Measurements from ENCODE around the gene CFAP65. TPM values are rescaled to one million over a fixed set of nuclear protein-coding genes. Genes with fewer than 3 reads are reported as not detected.

The CFAP65 gene
- total RNA-seq, 2 experiments from 2014 or later, result not detected

- no peaks in the 10 kb centered on the region for H3K9me3 ChIP-seq (ENCODE audit: control insufficient read depth in 1 of 2, insufficient read depth in 1 of 2, low read length in 2 of 2)
- H3K4me3 Mint-ChIP-seq, result no peak overlapping the region
- CTCF ChIA-PET, result no interaction called here
- no peak overlapping the region for H3K27ac Mint-ChIP-seq
- H3K27me3 ChIP-seq (ENCODE audit: control insufficient read depth in 1 of 2, insufficient read depth in 2 of 2, low read length in 2 of 2), result peaks cover 3 to 6% of the 10 kb centered on the region in 2 experiments
- no peak for DNase-seq
- no peak overlapping the region for H3K27ac ChIP-seq (ENCODE audit: low read depth in 1 of 2, low read length in 2 of 2)
- no peaks in the 10 kb centered on the region for H3K36me3 ChIP-seq (ENCODE audit: insufficient read depth, low read length)
- H3K4me1 Mint-ChIP-seq (ENCODE audit: low read depth), result no peaks in the 10 kb centered on the region
- H3K36me3 Mint-ChIP-seq (ENCODE audit: low read depth), result no peaks in the 10 kb centered on the region
- intact Hi-C loops (cut with DNase I, micrococcal nuclease), result no loop called here
- POLR2A ChIA-PET, result no interaction called here
- H3K9me3 Mint-ChIP-seq, result no peaks in the 10 kb centered on the region
- H3K27me3 Mint-ChIP-seq, result peaks cover 23% of the 10 kb centered on the region
- no peak overlapping the region for H3K4me3 ChIP-seq (ENCODE audit: low read length)
- no peak for TF ChIP-seq CTCF (IDR thresholded peaks at IDR 0.05)
- no peak for ATAC-seq (ENCODE audit: poor library complexity)
- H3K4me1 ChIP-seq (ENCODE audit: insufficient read depth, low read length), result no peaks in the 10 kb centered on the region
Measured at GRCh38 chr2:219026946-219027345, 14.4 kb downstream of the CFAP65 start.

GRCh38 chr2:219025637-219026585 lies 15.4 kb downstream of the CFAP65 start:
- DNase-seq (no peak), ATAC-seq (ENCODE audit: poor library complexity) (no peak)
- CTCF ChIA-PET, result interaction anchor here (1.5 kb wide), 1 partner anchor 30 kb away, joined by 4 read pairs; no protein-coding TSS in a partner anchor
- Mint-ChIP-seq H3K36me3 (ENCODE audit: low read depth) (no peaks in the 10 kb centered on the region), H3K27me3 (peaks cover 23% of the 10 kb centered on the region), H3K27ac (no peak overlapping the region), H3K4me1 (ENCODE audit: low read depth) (no peaks in the 10 kb centered on the region), H3K4me3 (no peak overlapping the region), H3K9me3 (no peaks in the 10 kb centered on the region)
- no peak overlapping the region for H3K4me3 ChIP-seq (ENCODE audit: low read length)
- H3K36me3 ChIP-seq (ENCODE audit: insufficient read depth, low read length), result no peaks in the 10 kb centered on the region
- no peaks in the 10 kb centered on the region for H3K4me1 ChIP-seq (ENCODE audit: insufficient read depth, low read length)
- peaks cover 0 to 3% of the 10 kb centered on the region in 2 experiments for H3K27me3 ChIP-seq (ENCODE audit: control insufficient read depth in 1 of 2, insufficient read depth in 2 of 2, low read length in 2 of 2)
- no peak for TF ChIP-seq CTCF (IDR thresholded peaks at IDR 0.05)
- intact Hi-C loops (cut with DNase I, micrococcal nuclease), result no loop called here
- POLR2A ChIA-PET, result no interaction called here
- H3K27ac ChIP-seq (ENCODE audit: low read depth in 1 of 2, low read length in 2 of 2), result no peak overlapping the region
- H3K9me3 ChIP-seq (ENCODE audit: control insufficient read depth in 1 of 2, insufficient read depth in 1 of 2, low read length in 2 of 2), result no peaks in the 10 kb centered on the region

GRCh38 chr2:219024059-219024458 lies 17.3 kb downstream of the CFAP65 start:
- Histone ChIP-seq H3K27me3 (ENCODE audit: control insufficient read depth in 1 of 2, insufficient read depth in 2 of 2, low read length in 2 of 2) (no peaks in the 10 kb centered on the region), H3K9me3 (ENCODE audit: control insufficient read depth in 1 of 2, insufficient read depth in 1 of 2, low read length in 2 of 2) (no peaks in the 10 kb centered on the region), H3K4me1 (ENCODE audit: insufficient read depth, low read length) (no peaks in the 10 kb centered on the region), H3K4me3 (ENCODE audit: low read length) (no peak overlapping the region), H3K27ac (ENCODE audit: low read depth in 1 of 2, low read length in 2 of 2) (no peak overlapping the region), H3K36me3 (ENCODE audit: insufficient read depth, low read length) (no peaks in the 10 kb centered on the region)
- ChIA-PET CTCF (interaction anchor here (1.5 kb wide), 1 partner anchor 28 kb away, joined by 4 read pairs; no protein-coding TSS in a partner anchor), POLR2A (no interaction called here)
- ATAC-seq (ENCODE audit: poor library complexity) (no peak), DNase-seq (no peak)
- no peaks in the 10 kb centered on the region for H3K4me1 Mint-ChIP-seq (ENCODE audit: low read depth)
- H3K27ac Mint-ChIP-seq, result no peak overlapping the region
- H3K9me3 Mint-ChIP-seq, result no peaks in the 10 kb centered on the region
- H3K27me3 Mint-ChIP-seq, result peaks cover 16% of the 10 kb centered on the region
- intact Hi-C loops (cut with DNase I, micrococcal nuclease), result no loop called here
- H3K36me3 Mint-ChIP-seq (ENCODE audit: low read depth), result no peaks in the 10 kb centered on the region
- no peak overlapping the region for H3K4me3 Mint-ChIP-seq
- no peak for TF ChIP-seq CTCF (IDR thresholded peaks at IDR 0.05)
